MM.1S (cell line): Measurements from ENCODE around the gene DENND2A.

Experiments
- DNase-seq: peaks from one replicate; pipeline ENCODE4 v3.0.0-alpha.2; 2015
- H2AFZ ChIP-seq: fragments of 300-600 bp; sonication (generic); 2 replicates; pipeline ENCODE4 v1.6.0; 2016; ENCODE audit warnings: antibody characterized with exemption, low read length
- H3F3A ChIP-seq: fragments of 300-600 bp; sonication (generic); 2 replicates; pipeline ENCODE4 v1.6.1; 2016; ENCODE audit warnings: mild to moderate bottlenecking, antibody characterized with exemption, low read length, moderate library complexity, mixed read lengths; ENCODE audit not compliant: insufficient read depth
- H3K27ac ChIP-seq: fragments of 300-600 bp; sonication (generic); 2 replicates; pipeline ENCODE4 v1.5.1; 2016; ENCODE audit warnings: mild to moderate bottlenecking, low read length
- H3K27me3 ChIP-seq: fragments of 300-600 bp; sonication (generic); replicated peaks from 2 replicates; pipeline ENCODE4 v1.6.0; 2016; ENCODE audit warnings: low read length; ENCODE audit not compliant: insufficient read depth
- H3K36me3 ChIP-seq: fragments of 300-600 bp; sonication (generic); replicated peaks from 2 replicates; pipeline ENCODE4 v1.6.1; 2016; ENCODE audit warnings: mild to moderate bottlenecking, low read length, mixed read lengths; ENCODE audit not compliant: insufficient read depth
- H3K4me1 ChIP-seq: fragments of 300-600 bp; sonication (generic); 2 replicates; pipeline ENCODE4 v1.6.1; 2016; ENCODE audit warnings: low read length, mixed read lengths
- H3K4me2 ChIP-seq: fragments of 300-600 bp; sonication (generic); 2 replicates; pipeline ENCODE4 v1.6.0; 2016; ENCODE audit warnings: low read depth, low read length
- H3K4me3 ChIP-seq: fragments of 300-600 bp; sonication (generic); 2 replicates; pipeline ENCODE4 v1.5.1; 2016; ENCODE audit warnings: low read length, mixed read lengths
- H3K79me2 ChIP-seq: fragments of 300-600 bp; sonication (generic); 2 replicates; pipeline ENCODE4 v1.6.1; 2016; ENCODE audit warnings: mixed run types, low read length, mixed read lengths
- H3K9ac ChIP-seq: fragments of 300-600 bp; sonication (generic); 2 replicates; pipeline ENCODE4 v1.6.1; 2016; ENCODE audit warnings: low read length, mixed read lengths
- H3K9me2 ChIP-seq: fragments of 300-600 bp; sonication (generic); replicated peaks from 2 replicates; pipeline ENCODE4 v1.6.1; 2016; ENCODE audit warnings: mild to moderate bottlenecking, low read length, mixed read lengths; ENCODE audit not compliant: insufficient read depth
- H3K9me3 ChIP-seq: fragments of 300-600 bp; sonication (generic); replicated peaks from 2 replicates; pipeline ENCODE4 v1.6.1; 2016; ENCODE audit warnings: mild to moderate bottlenecking, low read length, mixed read lengths; ENCODE audit not compliant: insufficient read depth
- H4K20me1 ChIP-seq: fragments of 300-600 bp; sonication (generic); 2 replicates; pipeline ENCODE4 v1.6.1; 2016; ENCODE audit warnings: mild to moderate bottlenecking, low read length, moderate library complexity, mixed read lengths; ENCODE audit not compliant: insufficient read depth
- EZH2 ChIP-seq: fragments of 300-600 bp; sonication (generic); optimal IDR thresholded peaks from 2 replicates; pipeline ENCODE3; 2017; ENCODE audit warnings: low read depth, mild to moderate bottlenecking, antibody characterized with exemption, low read length, mixed read lengths
- EZH2phosphoT487 ChIP-seq: fragments of 300-600 bp; sonication (generic); IDR thresholded peaks from 2 replicates; pipeline ENCODE4 v1.6.1; 2018; ENCODE audit warnings: antibody characterized with exemption, low read length
- TF ChIP-seq, protein P1 (sequence below): fragments of 300-600 bp; sonication (generic); IDR thresholded peaks from 2 replicates; pipeline ENCODE4 v1.5.1; 2016; ENCODE audit warnings: antibody characterized with exemption, low read length, mixed read lengths

DENND2A gene

DNA sequence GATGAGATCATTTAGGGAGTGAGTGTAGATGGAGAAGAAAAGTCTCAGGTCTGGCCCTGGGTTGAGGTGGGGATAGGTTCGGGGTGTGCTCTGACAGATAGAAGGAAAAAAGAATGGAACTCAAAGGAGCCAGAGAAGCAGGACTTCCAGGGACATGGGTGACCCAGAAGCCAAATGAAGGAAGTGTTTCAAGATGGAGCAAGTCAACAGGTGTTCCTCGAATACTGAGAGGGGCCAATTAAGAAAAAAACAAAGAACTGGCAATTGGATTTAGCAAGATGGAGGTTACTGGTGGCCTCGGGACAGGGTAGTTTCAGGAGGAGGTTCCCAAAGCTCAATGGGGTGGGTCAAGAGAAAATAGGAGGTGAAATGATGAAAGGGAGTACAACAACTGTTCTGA, 40.3 kb downstream of the DENND2A start:
- no peaks in the 10 kb centered on the region for H3K36me3 ChIP-seq
- H3K79me2 ChIP-seq = no peaks in the 10 kb centered on the region
- no peak for DNase-seq
- no peaks in the 10 kb centered on the region for H3K9me3 ChIP-seq
- no peaks in the 10 kb centered on the region for H3F3A ChIP-seq
- no peaks in the 10 kb centered on the region for H3K9me2 ChIP-seq
- H2AFZ ChIP-seq = no peak overlapping the region
- H3K4me3 ChIP-seq = no peak overlapping the region
- no peaks in the 10 kb centered on the region for H3K4me1 ChIP-seq
- no peak overlapping the region for H3K27ac ChIP-seq
- TF ChIP-seq EZH2 = no peak
- no peak for TF ChIP-seq EZH2phosphoT487
- TF ChIP-seq, protein P1, sequence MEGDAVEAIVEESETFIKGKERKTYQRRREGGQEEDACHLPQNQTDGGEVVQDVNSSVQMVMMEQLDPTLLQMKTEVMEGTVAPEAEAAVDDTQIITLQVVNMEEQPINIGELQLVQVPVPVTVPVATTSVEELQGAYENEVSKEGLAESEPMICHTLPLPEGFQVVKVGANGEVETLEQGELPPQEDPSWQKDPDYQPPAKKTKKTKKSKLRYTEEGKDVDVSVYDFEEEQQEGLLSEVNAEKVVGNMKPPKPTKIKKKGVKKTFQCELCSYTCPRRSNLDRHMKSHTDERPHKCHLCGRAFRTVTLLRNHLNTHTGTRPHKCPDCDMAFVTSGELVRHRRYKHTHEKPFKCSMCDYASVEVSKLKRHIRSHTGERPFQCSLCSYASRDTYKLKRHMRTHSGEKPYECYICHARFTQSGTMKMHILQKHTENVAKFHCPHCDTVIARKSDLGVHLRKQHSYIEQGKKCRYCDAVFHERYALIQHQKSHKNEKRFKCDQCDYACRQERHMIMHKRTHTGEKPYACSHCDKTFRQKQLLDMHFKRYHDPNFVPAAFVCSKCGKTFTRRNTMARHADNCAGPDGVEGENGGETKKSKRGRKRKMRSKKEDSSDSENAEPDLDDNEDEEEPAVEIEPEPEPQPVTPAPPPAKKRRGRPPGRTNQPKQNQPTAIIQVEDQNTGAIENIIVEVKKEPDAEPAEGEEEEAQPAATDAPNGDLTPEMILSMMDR = no peak
- no peak overlapping the region for H3K4me2 ChIP-seq
- H3K9ac ChIP-seq = no peak overlapping the region
- no peaks in the 10 kb centered on the region for H3K27me3 ChIP-seq
- H4K20me1 ChIP-seq = no peaks in the 10 kb centered on the region

DNA sequence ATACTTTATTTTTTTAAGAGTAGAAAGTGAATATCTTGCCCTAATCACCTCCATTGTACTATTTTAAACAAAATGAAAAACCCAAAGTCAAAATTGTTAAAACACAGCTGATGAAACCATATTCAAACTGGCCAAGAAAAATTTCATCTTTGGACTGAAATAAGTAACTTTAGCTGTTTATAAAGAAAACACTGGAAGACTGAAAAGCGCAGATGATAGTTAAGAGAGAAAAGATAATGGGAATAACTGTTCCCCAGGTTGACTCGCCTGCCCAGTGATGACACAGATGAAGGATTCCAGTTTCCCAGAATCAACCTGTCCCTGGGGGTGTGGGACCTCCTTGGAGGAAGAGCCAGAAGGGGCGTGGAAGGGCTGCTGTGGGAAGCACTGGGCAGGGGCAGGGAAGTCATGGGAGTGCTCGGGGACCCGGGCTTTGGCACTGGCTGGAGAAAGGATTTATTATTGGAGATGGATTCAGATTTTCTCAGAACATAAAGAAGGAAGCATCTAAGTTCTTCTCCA, 43.1 kb downstream of the DENND2A start:
- H3K4me3 ChIP-seq = no peak overlapping the region
- no peaks in the 10 kb centered on the region for H3F3A ChIP-seq
- no peak for TF ChIP-seq EZH2
- TF ChIP-seq, protein P1 = no peak
- no peak for TF ChIP-seq EZH2phosphoT487
- no peaks in the 10 kb centered on the region for H4K20me1 ChIP-seq
- no peaks in the 10 kb centered on the region for H3K36me3 ChIP-seq
- H3K4me1 ChIP-seq = no peaks in the 10 kb centered on the region
- no peak overlapping the region for H2AFZ ChIP-seq
- no peaks in the 10 kb centered on the region for H3K79me2 ChIP-seq
- no peaks in the 10 kb centered on the region for H3K9me3 ChIP-seq
- no peak overlapping the region for H3K9ac ChIP-seq
- no peak for DNase-seq
- no peak overlapping the region for H3K4me2 ChIP-seq
- H3K9me2 ChIP-seq = no peaks in the 10 kb centered on the region
- H3K27me3 ChIP-seq = no peaks in the 10 kb centered on the region
- H3K27ac ChIP-seq = no peak overlapping the region

DNA sequence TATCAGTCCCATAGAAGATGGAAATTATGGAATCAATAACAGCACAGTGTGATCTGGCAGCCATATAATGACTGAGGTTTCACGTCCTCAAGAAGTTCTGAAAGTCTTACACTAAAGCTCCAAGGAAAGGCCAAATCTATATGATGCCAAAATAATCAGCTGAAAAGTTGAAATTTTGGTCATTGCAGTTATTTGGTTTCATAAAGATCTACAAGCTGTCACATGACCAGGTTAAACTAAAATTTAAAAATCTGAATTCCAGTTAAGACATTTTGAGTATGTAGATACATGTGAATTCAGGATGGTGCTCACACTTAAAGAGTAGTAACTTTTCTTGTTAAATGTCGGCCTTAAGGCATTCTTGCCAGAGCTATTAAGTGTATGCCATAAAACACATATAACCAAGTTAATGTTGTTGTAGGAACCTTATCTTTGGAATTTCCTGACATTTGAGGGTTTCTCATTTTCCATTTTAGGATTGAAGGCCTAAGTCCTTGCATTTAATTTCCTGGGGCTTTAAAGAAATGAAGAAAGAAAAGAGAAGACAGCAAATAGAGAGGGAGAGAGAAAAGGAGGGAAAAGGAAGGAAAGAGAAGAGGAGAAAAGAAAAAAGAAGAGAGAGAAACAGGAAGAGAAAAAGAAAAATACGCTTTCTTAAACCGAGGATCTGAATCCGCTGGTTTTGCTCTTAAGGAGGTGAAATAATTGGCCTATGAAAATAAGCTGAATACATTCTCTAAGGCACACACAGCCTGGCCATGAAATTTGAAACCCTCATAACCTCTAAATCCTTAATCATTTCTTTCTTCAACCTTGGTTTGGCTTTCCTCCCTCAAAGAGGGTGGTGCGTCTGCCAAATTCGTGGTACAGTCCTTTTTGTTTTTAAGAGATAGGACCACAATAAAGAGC, 43.8 kb downstream of the DENND2A start:
- Histone ChIP-seq H3K4me3 (no peak overlapping the region), H3K36me3 (no peaks in the 10 kb centered on the region), H3K27ac (no peak overlapping the region), H3K9me3 (no peaks in the 10 kb centered on the region), H3K9ac (no peak overlapping the region), H3F3A (no peaks in the 10 kb centered on the region), H3K9me2 (no peaks in the 10 kb centered on the region), H3K27me3 (no peaks in the 10 kb centered on the region), H4K20me1 (no peaks in the 10 kb centered on the region), H3K4me2 (no peak overlapping the region), H2AFZ (no peak overlapping the region), H3K4me1 (no peaks in the 10 kb centered on the region), H3K79me2 (no peaks in the 10 kb centered on the region)
- DNase-seq = no peak
- TF ChIP-seq EZH2phosphoT487 (no peak), EZH2 (no peak)
- TF ChIP-seq, protein P1 = no peak
